ENCODE data around the gene PDE4D.

DNA sequence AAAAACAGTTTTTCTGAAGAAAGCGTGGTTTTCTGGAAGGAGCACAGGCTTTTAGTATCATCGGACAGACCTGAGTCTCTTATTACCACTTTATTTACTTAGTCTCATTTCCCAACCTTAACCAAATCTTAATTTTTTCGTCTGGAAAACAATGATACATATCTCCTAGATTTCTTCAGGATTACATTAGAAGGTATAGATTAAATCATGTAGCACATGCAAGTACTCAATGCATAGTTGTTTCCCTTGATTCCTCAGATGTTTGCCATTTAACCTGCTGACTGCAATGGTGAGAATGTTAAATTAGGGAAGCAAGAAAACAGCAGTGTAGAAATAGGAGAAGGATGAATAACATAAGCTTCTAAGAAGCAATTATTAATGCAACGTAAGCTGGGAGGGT is 289.4 kb downstream of the PDE4D start:
- TF ChIP-seq CTCF (IDR thresholded peaks at IDR 0.05) (no peak), POLR2A (IDR thresholded peaks at IDR 0.05) (no peak)

Measured in esophagus squamous epithelium (tissue), 4 donors.